ENCODE measurements around the gene SLC16A10.
"Not testable (repeated sequence)": the region's sequence is repeated elsewhere in the genome, so short reads cannot be mapped to it uniquely, and the experiment has no call there.

The SLC16A10 gene

DNA sequence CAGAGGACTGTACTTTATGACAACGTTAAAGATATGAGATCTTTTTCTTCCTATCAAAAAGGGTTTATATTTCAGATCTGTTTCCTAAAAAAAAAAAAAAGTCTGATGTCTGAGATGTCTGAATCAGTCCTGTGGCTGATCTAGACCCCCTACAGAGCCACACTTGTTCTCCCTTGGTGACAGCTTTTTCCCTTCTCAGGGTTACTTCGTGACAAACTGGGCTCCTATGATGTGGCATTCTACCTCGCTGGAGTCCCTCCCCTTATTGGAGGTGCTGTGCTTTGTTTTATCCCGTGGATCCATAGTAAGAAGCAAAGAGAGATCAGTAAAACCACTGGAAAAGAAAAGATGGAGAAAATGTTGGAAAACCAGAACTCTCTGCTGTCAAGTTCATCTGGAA lies 134.5 kb downstream of the SLC16A10 start:
- DNase-seq: no peak

GRCh38 chr6:111222341-111222740 lies 135.0 kb downstream of the SLC16A10 start:
- DNase-seq: no peak

- no peak for DNase-seq
These were observed 140.8 kb downstream of the SLC16A10 start for GRCh38 chr6:111228094-111228493.

DNA sequence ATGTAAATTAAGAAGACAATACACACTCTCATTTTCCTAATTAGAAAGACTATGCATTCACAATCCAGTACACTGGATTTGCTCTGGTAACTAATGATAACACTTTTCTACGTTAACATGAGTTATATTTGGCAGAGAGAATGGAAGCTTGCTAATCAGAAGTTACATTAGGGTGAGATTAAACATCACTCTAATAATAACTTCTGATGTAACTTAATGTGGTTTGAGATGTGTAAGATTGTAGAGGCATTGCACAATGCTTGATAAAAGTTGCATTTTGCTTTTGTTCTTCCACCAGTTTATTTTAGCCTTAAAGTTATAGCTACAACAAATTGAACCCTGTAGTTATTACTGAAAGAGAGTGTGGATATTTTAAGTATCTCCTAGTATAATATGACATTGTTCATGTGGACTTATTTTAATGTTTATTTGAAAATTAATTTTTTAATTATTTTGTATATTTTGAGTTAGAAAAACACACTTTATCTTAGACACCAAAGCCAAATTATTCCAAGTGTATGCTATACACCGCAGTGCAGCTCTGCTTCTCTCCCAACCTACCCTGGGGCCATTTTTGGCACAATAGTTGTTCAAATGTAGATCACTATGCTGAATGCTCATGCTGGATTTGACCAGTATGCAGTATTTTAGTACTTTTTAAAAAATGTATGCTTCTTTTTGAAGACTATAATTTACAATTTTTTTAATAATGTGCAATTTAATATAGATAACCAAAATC lies 143.2 kb downstream of the SLC16A10 start:
- peak; percentile 15 to 31 for DNase-seq

- no peak for DNase-seq
These were observed 143.8 kb downstream of the SLC16A10 start for GRCh38 chr6:111231090-111231459.

GRCh38 chr6:111237852-111238251 lies 150.5 kb downstream of the SLC16A10 start:
- no peak for DNase-seq

DNA sequence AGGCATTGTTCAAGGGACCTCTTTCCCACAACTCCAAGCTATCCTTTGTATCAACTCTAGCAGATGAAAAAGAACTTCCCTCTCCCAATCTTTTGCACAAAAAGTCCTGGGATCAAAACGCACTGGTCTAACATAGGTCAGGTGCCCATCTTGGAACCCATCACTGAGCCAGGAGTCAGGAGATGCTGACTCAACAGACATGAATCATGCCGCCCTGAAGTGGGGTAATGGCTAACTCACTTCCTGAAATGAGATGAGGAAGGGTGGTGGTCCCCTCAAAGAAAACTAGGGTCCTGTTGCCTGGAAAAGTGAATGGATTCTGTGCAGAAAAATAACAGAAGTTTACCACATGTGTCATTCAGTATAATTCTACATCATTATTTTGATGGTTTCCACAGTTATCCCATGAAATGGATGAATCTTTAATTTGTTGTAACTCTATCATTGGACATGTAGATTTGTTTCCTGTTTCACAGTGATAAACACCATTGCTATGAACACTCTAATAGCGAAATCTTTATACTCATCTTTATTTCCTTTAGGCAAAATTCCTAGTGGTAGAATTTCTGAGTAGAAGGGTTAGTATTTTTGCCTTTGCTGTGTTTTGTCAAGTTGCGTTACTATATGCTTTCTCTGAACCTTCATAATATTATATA lies 151.3 kb downstream of the SLC16A10 start:
- DNase-seq: no peak

- DNase-seq: no peak
These were observed 152.2 kb downstream of the SLC16A10 start for GRCh38 chr6:111239461-111239860.

GRCh38 chr6:111242452-111242851 lies 155.1 kb downstream of the SLC16A10 start:
- no peak for DNase-seq

DNA sequence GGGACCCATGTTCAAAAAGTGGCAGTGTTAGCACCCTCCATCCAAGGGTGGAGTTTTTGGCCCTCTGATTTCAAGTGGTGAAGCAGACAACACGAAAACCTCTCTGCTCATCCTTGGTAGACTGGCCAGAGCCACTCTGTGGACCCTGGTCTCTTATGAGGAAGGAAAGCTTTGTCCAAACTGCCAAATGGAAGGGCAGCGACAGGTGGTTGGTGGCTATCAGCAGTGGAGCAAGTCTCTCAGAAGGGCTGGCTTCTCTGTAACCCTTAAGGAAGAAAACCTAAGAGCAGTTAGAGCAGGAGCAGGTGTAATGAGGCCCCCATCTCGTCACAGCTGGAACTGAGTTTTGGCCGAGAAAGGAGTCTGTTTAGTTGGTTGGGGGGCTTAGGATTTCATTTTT lies 155.8 kb downstream of the SLC16A10 start:
- no peak for DNase-seq

GRCh38 chr6:111248789-111249188 lies 161.5 kb downstream of the SLC16A10 start:
- no peak for DNase-seq

DNA sequence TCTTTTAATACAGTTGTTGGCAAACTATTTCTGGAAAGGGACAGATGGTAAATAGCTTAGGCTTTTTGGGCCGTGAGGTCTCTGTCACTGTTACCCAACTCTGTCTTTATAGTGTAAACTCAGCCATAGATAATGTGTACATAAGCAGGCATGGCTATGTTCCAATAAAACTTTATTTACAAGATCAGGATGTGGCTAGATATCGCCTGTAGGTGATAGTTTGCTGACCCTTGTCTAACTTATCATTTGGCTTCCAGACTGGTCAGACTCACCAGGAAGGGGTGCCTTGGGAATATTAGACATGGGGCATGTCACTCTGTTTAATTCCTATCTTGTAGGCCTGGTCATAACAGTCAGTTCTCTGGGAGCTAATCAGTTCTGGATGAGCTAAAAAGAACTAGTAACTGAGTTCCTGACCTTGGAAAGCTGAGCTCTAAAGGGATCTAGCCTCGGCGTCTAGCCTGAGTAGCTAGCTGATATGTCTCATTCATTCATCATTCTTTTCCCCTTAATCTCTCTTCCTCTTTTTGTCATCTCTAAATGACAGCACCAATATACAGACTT lies 163.6 kb downstream of the SLC16A10 start:
- no peak for DNase-seq

DNA sequence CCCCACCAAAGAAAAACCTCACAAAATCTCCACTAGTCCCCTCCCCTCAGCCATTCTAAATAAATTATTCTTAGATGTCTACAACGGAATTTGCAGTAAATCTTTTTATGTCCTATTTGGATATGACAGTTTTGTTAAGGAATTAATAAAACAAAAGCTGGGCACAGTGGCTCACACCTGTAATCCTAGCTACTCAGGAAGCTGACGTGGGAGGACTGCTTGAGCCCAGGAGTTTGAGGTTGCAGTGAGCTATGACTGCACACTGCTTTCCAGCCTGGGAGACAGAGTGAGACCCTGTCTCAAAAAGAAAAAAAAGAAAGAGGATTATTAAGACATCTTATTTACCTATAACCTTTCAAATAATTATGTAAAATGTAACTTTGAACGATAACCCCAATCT lies 165.4 kb downstream of the SLC16A10 start:
- DNase-seq: no peak

DNA sequence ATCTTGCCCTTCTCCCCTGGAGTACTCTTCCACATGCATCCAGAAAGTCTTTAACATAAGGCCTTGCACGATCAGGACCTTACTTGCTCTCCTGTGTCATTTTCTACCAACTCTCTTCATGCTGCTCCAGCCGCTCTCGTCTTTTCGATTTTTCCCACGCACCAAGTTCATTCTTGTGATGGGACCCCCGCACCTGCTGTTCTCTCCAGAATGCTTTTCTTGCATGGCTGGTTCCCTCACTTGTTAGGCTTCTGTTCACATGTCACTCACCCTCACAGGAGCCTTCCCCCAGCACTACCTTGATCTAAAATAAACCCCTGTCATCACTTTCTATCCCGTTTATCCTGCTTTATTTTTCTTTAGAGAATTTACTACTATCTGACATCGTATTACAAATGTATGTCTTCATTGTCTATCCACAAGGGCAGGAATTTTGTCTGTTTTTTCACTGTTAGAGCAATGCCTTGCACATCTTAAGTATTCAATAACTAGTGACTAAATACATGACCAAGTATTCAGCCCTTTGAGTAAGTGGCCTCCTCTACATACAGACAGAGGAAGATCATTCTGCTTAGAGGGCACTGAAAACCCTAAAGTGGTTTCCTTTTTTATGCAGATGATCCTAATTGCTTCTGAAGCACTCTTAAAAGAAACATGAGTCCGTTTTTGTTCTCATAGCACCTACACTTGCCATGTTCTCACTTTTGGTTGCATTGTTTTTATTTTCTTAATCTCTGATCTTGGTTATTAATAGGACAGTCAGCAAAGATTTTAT lies 166.9 kb downstream of the SLC16A10 start:
- no peak for DNase-seq

DNA sequence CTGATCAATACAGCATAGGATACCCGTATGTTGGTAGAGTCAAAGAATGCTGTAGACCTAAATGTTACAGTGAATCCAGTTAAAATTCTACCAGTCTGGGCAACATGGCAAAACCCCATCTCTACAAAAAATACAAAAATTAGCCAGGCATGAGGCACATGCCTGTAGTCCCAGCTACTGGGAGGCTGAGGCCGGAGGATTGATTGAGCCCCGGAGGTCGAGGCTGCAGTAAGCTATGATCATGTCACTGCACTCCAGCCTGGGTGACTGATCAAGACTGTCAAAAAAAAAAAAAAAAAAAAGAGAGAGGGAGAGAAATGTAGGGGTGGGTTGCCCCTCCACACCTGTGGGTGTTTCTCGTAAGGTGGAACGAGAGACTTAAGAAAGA lies 167.5 kb downstream of the SLC16A10 start:
- DNase-seq: no peak

- not testable (repeated sequence) for DNase-seq
These were observed 168.5 kb downstream of the SLC16A10 start for GRCh38 chr6:111255838-111256237.

GRCh38 chr6:111256646-111257045 lies 169.3 kb downstream of the SLC16A10 start:
- DNase-seq: peak; percentile 20 to 33

DNA sequence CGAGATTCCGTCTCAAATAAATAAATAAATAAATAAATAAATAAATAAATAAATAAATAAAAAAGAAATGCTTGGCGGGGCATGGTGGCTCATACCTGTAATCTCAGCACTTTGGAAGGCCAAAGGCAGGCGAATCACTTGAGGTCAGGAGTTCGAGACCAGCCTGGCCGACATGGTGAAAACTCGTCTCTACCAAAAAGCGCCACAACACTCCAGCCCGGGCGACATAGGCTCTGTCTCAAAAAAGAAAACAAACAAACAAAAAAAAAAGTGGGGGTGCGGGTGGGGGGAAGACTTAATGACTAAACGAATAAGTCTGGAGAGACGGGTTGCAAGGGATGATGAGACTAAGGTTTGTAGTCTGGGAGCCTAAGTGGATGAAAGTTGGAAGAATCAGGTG lies 170.7 kb downstream of the SLC16A10 start:
- DNase-seq: no peak

DNA sequence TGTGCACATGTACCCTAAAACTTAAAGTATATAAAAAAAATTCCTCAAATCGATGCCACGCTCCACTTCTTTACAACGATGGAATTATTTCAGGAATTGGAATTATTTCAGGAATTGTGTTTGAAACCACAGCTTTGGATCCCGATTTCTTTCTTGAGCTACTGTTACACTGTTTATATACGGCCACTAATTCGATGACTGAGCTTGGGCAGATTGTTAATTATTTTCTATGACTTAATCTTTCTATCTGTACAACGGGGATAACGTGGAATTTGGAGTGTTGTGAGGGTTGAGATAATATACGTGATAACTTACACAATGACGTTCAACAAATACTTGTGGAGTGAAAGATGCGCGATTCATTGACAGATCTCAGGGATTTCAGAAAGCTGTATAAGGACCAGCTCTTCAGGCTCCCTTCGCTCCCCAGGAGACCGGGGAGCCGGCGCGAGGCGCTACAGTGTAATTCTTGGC lies 171.3 kb downstream of the SLC16A10 start:
- no peak for DNase-seq

DNA sequence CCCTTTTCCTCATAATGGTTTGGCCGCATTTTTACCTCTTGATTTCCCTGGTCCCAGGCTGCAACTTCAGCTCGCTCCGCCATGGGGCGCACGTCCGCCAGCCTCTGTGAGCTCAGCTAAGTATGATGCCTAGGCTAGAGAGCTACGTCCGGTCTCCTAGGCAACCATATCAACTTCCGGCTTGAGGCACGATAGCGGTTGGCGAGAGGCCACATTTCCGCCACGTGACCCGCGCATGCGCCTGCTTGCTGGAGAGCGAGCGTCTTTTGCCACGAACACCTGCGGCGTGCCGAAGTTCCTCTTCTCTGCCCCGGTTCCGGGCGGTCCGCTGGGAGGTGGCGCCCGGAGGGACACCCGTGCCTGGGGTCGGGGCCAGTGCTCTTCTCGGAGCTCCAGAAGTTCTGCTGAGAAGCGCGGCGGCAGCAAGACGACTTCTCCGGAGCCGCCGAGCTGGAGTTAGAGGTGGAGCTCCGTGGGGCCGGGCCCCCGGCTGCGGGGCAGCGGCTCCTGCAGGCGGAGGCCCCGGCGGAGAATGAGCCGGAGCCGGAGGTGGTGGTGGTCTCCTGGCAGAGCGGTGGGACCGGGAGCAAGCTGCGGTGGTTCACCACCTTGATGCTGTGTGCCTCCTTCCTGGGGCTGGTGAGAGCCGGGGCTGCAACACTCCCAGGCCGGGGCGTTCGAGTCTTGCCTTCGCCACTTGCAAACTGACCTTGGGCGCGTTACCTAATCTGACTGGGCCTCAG lies 172.0 kb downstream of the SLC16A10 start:
- peak; percentile 99 for DNase-seq

- no peak for DNase-seq
These were observed 173.4 kb downstream of the SLC16A10 start for GRCh38 chr6:111260570-111261298.

GRCh38 chr6:111263837-111264236 lies 176.5 kb downstream of the SLC16A10 start:
- peak; percentile 20 to 36 for DNase-seq
